ENCODE measurements around the gene VPS37D.

- TF ChIP-seq EZH2 (IDR thresholded peaks at IDR 0.05; ENCODE audit: low read length): no peak
- TF ChIP-seq, protein P1, sequence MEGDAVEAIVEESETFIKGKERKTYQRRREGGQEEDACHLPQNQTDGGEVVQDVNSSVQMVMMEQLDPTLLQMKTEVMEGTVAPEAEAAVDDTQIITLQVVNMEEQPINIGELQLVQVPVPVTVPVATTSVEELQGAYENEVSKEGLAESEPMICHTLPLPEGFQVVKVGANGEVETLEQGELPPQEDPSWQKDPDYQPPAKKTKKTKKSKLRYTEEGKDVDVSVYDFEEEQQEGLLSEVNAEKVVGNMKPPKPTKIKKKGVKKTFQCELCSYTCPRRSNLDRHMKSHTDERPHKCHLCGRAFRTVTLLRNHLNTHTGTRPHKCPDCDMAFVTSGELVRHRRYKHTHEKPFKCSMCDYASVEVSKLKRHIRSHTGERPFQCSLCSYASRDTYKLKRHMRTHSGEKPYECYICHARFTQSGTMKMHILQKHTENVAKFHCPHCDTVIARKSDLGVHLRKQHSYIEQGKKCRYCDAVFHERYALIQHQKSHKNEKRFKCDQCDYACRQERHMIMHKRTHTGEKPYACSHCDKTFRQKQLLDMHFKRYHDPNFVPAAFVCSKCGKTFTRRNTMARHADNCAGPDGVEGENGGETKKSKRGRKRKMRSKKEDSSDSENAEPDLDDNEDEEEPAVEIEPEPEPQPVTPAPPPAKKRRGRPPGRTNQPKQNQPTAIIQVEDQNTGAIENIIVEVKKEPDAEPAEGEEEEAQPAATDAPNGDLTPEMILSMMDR (optimal IDR thresholded peaks at IDR 0.05 in 1 of 3, IDR thresholded peaks at IDR 0.05 in 1 of 3, conservative IDR thresholded peaks at IDR 0.05 in 1 of 3; ENCODE audit: extremely low read depth in 1 of 3, insufficient read depth in 2 of 3, low read length in 3 of 3): no peak
Measured at GRCh38 chr7:73698410-73698809, 30.8 kb downstream of the VPS37D start.
